SKM-1 (cell line): ENCODE measurements around the gene UGT3A2.

ENCODE experiments used
- DNase-seq: peaks from one replicate; lab custom pipeline; 2025; ENCODE audit not compliant: unreplicated experiment; lab: John Stamatoyannopoulos, UW

UGT3A2 gene

DNA sequence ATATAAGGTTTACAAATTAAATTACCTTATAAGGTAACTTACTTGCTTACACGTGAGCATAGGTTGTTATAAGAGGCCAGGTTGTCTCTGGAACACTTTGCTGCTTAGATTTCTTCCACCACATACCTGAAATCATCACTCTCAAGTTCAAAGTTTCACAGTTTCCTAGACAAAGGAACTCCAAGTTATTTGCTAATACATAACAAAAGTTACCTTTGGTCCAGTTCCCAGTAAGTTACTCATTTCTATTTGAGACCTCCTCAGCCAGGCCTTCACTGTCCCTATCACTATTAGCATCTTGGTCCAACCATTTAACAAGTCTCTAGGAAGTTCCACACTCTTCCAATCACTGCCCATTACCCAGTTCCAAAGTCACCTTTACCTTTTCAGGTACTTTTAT, 57.0 kb downstream of the UGT3A2 start:
- DNase-seq, result no peak

DNA sequence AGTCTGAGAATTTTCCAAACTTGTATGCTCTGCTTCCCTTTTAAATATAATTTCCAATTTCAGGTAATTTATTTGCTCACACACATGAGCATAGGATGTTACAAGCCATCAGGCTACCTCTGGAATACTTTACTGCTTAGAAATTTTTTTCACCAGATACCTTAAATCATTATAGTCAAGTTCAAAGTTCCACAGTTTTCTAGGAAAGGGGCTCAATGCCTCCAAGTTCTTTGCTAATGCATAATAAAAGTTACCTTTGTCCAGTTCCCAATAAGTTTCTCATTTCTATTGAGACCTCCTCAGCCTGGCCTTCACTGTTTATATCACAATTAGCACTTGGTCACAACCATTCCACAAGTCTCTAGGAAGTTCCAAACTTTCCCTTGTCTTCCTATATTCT, 59.3 kb downstream of the UGT3A2 start:
- no peak for DNase-seq

DNA sequence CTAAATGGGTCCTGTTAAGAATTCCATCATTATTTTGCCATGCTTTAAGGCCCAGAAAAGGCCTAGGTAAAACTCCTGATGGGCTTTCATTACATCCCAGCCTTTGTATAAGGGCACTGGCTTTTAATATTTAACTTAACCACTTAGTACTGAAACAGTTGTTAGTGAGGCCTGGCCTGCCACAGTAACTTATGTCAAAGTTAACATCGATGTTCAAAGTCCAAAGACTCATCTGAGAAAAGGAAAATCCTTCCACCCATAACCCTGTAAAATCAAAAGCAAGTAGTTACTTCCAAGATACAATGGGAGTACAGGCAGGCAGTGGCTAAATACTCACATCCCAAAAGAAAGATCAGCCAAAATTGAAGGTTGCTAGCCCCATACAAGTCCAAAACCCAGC, 60.5 kb downstream of the UGT3A2 start:
- no peak for DNase-seq

DNA sequence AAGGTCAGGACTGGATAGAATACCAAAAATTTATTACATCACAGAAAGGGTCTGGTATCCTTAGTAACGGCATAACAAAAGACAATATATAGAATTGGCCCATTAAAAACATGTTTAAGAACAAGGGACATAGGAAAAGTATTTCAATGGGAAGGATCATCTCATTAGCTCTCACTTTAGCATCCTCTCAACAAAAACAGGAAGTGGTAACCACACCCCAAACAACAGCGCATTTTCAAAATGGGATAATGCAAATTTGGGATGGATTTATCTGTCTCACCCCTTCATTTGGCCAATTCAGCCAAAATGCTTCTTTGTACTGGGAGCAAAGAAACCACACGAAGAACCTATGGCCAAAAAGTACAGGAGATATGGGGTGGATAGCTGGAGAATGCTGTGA, 65.7 kb downstream of the UGT3A2 start:
- no peak for DNase-seq

DNA sequence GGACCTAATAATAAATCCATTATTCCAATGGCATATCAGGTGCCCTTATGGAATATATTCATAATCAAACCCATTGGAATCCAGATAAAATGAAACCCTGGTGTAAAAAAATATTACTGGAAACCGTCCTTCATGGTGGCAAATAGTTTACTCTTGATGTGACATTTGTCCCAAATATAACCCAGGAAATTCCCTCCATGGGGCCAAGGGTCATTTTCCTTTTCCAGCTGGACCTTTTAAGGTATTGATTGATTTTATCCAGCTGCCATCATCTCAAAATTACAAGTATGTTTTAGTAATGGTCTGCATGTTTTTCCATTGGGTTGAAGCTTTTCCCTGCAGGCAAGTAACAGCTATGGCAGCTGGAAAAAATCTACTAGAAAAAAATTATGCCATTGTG, 67.1 kb downstream of the UGT3A2 start:
- no peak for DNase-seq

DNA sequence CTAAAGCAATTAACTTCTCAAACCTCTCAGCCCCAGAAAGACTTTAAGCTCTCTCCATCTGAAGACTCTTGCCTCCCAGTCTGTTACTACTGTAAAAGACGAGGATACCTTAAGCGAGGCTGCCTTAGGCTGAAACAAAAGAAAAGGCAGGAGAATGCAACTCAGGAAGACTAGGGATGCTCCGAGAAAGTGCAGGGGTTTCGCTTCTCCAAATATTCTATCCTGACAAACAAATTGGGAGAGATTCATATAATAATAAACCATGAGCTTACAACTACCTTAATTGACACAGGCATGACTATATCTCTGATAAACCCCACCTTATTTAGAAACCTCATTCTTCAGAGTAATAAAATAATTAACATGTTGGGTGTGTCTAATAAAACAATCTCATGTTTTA, 70.6 kb downstream of the UGT3A2 start:
- DNase-seq, result no peak

DNA sequence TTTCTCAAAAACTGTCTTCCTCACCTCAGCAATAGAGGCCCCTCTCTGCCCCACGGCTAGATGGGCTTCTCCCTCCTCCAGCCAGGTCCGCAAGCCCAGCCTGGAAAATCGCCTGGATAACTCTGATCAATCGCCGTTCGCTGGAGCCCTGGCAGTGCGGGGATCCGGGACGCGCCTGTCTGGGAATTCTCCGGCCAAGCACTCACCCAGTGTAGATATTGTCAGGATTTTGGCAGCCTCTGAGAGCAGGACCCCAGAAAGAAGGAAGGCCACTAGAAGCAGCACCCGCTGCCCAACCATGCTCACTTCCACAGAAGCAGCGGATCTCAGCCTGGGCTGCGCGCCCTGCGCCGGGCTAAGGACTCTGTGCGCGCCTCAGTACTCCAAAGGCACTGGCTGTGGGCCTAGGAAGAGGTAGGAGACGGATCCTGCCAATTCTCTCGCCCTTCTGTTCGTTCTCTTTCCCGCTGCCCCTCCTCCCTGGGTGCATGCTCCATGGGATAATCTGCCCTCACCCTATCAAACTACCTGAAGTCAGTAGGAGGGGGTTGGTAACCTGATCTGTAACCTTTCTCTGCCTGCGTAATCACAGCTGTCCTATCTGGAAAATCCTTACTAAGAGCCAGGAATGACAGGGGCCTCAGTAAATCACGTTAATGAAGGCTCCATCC, 75.6 kb downstream of the UGT3A2 start, which contains the start of gene UGT3A1:
Gene UGT3A1, minus strand, starts transcription at position 450 of the 671 bp plus-strand sequence. Its CDS starts 150 bp downstream, at position 300.
- DNase-seq, result no peak

DNA sequence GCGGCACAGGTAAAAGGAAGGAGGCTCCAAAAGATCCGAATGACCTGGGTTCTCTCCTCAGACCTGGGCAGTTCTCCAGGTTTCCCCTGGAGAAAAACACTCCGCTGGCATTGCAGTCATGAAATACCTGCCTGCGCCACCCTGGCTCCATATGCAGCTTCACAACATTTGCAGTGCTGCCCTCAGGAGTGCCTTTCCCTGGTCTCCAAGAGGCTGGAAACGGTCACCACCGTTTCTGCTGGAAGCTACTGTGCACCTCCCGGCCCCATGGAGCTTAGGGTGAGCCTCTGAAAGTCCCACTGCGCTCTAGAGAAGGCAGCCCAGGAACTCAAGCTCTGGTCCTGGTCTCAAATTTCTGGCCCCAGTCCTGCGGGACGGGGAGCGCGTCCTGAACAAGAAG, 76.2 kb downstream of the UGT3A2 start:
- no peak for DNase-seq

DNA sequence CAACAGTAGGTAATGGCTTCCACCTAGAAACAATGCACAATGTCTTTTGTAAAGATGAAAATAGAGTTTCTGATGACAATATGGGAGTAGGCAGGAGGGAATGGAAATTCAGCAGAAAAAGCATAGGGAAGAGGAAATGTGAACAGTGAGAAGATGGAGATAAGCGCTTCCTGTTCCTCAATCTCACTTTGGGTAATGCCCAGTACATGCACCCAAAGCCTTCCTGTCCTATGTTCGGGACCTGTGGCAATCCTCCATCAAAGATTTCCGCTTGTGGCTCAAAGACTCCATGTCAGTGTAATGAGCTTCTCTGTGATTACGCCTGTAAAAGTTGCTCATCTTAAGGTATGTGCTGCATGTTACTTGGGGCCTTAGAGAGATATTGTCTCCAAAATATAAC, 78.2 kb downstream of the UGT3A2 start:
- DNase-seq, result no peak

DNA sequence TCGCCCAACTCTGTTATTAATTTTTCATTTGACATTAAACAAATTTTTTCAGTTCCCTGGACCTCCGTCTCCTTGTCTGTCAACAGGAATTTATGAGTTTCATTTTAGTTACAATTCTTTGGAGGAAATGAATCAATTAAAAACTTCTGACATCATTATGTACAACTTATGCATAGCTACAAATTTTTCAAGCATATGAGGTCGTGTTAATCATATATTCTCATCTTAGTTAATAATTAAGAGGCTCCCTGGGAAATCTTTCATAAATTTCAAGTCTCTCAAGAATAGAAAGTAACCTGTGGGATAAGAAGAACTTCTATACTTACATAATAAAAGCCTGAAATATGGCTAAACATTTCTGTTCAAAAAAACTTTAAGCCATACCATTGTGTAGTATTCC, 78.9 kb downstream of the UGT3A2 start:
- no peak for DNase-seq
